ENCODE results near the gene AUNIP. TPM values are rescaled to one million over a fixed set of nuclear protein-coding genes. Genes with fewer than 3 reads are reported as not detected.

AUNIP gene
- polyA plus RNA-seq, 1 of the 3 experiments (the other 2 are of a cell fraction): 1.9 TPM

- H3K9me3 ChIP-seq: no peaks in the 10 kb centered on the region
- H3K4me1 ChIP-seq (ENCODE audit: control insufficient read depth in 1 of 2, insufficient read depth in 2 of 2, low read depth in 1 of 2, low read length in 1 of 2): peaks cover 6 to 22% of the 10 kb centered on the region in 2 experiments; a peak in 1 of 4 replicates
- peaks cover 0 to 42% of the 10 kb centered on the region in 2 experiments for H3K36me3 ChIP-seq (replicated peaks in 1 of 2; ENCODE audit: control insufficient read depth in 1 of 2, insufficient read depth in 2 of 2, low read length in 1 of 2)
- no peak overlapping the region for H3K9ac ChIP-seq
- TF ChIP-seq RAD21 (IDR thresholded peaks at IDR 0.05; ENCODE audit: low read length) (no peak), SIN3A (IDR thresholded peaks at IDR 0.05; ENCODE audit: borderline replicate concordance, low read depth, low read length) (no peak), MXI1 (IDR thresholded peaks at IDR 0.05; ENCODE audit: low read depth, low read length) (no peak), FOXJ3 (CRISPR knock-in tag; IDR thresholded peaks at IDR 0.05) (no peak), RXRA (IDR thresholded peaks at IDR 0.05; ENCODE audit: borderline replicate concordance, low read depth) (no peak), YY1 (IDR thresholded peaks at IDR 0.05; ENCODE audit: low read depth) (no peak), MEF2A (IDR thresholded peaks at IDR 0.05; ENCODE audit: borderline replicate concordance, low read depth) (no peak), TCF12 (IDR thresholded peaks at IDR 0.05) (no peak), POLR2AphosphoS5 (IDR thresholded peaks at IDR 0.05; ENCODE audit: low read depth, low read length) (no peak), TEAD4 (IDR thresholded peaks at IDR 0.05; ENCODE audit: borderline replicate concordance, insufficient read depth) (no peak), ELF1 (IDR thresholded peaks at IDR 0.05) (no peak), CTCF (IDR thresholded peaks at IDR 0.05) (no peak), TAF1 (IDR thresholded peaks at IDR 0.05; ENCODE audit: borderline replicate concordance, low read depth, low read length) (no peak), GATA2 (CRISPR knock-in tag; IDR thresholded peaks at IDR 0.05) (no peak), PBX3 (IDR thresholded peaks at IDR 0.05) (no peak)
- no peak overlapping the region for H3K4me2 ChIP-seq
- H3K27me3 ChIP-seq (ENCODE audit: insufficient read depth): no peaks in the 10 kb centered on the region
- H3K4me3 ChIP-seq (ENCODE audit: low read depth in 2 of 2, low read length in 1 of 2): no peak overlapping the region
- H3K9me2 ChIP-seq: no peaks in the 10 kb centered on the region
- CTCF ChIA-PET: interaction anchor here (1.2 to 1.6 kb wide), 2 partner anchors 184 to 206 kb away, joined by 3 to 5 read pairs; partner anchors contain the start of gene PAFAH2
- no peaks in the 10 kb centered on the region for H4K20me1 ChIP-seq (ENCODE audit: insufficient read depth)
- DNase-seq: no peak
- H3K27ac ChIP-seq (ENCODE audit: low read depth in 2 of 2, low read length in 1 of 2): no peak overlapping the region
- 92% methylated on average over 10 of the region's 24 CpGs for WGBS (ENCODE audit: low lambda C conversion rate)
- H3K79me2 ChIP-seq (ENCODE audit: insufficient read depth): no peaks in the 10 kb centered on the region
- POLR2A ChIA-PET: interaction anchor here (1.0 kb wide), 1 partner anchor 205 kb away, joined by 3 read pairs; no protein-coding TSS in a partner anchor
- H2AFZ ChIP-seq (ENCODE audit: low read depth): no peak overlapping the region
- H3F3A ChIP-seq (replicated peaks; ENCODE audit: insufficient read depth): no peaks in the 10 kb centered on the region
These were observed 45.4 kb downstream of the AUNIP start for GRCh38 chr1:25813734-25814471.
